CD4-positive, alpha-beta T cell (primary cell): ENCODE results near the gene RBM39. TPM values are rescaled to one million over a fixed set of nuclear protein-coding genes. Genes with fewer than 3 reads are reported as not detected.

Source experiments
- ATAC-seq: fragments of 200-7000 bp; cut with Tn5 transposase; one replicate; pipeline ENCODE4 v1.10.0; 2022; ENCODE audit warnings: mild to moderate bottlenecking; ENCODE audit not compliant: poor library complexity
- CTCF ChIA-PET: fragments of 350-600 bp; sonication (Branson Sonifier 250); formaldehyde crosslinking; loops from one replicate; lab custom pipeline; 2021; ENCODE audit warnings: antibody characterized with exemption, inconsistent platforms; lab: Charles Lee
- POLR2A ChIA-PET: fragments of 350-600 bp; sonication (Branson Sonifier 250); formaldehyde crosslinking; loops from one replicate; lab custom pipeline; 2021; ENCODE audit warnings: antibody characterized with exemption, inconsistent platforms; lab: Charles Lee
- DNase-seq, 14 experiments: peaks; one replicate each; pipeline ENCODE4 v3.0.0-alpha.2; 2013 to 2020; ENCODE audit warnings: mixed read lengths in 2 of 14
- H3K27ac ChIP-seq, 2 donors: one replicate each; pipeline versions ENCODE4 v1.5.1 to v1.7.0; 2013; ENCODE audit warnings: low read length in 2 of 2, low read depth in 1 of 2, mild to moderate bottlenecking in 1 of 2
- H3K27me3 ChIP-seq, 2 experiments: 1 replicate in 1 of 2; 2 replicates in 1 of 2; pipeline versions ENCODE4 v1.6.1 to v1.7.0; 2013; ENCODE audit warnings: low read length in 2 of 2, control low read depth in 1 of 2, mild to moderate bottlenecking in 1 of 2, moderate library complexity in 1 of 2; ENCODE audit not compliant: insufficient read depth in 2 of 2, control insufficient read depth in 1 of 2
- H3K36me3 ChIP-seq: one replicate; pipeline ENCODE4 v1.6.1; 2013; ENCODE audit warnings: low read length, control low read depth; ENCODE audit not compliant: insufficient read depth
- H3K4me1 ChIP-seq: one replicate; pipeline ENCODE4 v1.6.1; 2013; ENCODE audit warnings: low read length, control low read depth; ENCODE audit not compliant: insufficient read depth
- H3K4me3 ChIP-seq: one replicate; pipeline ENCODE4 v1.5.1; 2013; ENCODE audit warnings: mild to moderate bottlenecking, low read length, moderate library complexity
- H3K9me3 ChIP-seq, 2 experiments: 1 replicate in 1 of 2; 2 replicates in 1 of 2; pipeline versions ENCODE4 v1.6.1 to v1.7.0; 2013; ENCODE audit warnings: low read length in 2 of 2, mild to moderate bottlenecking in 2 of 2, control low read depth in 1 of 2, moderate library complexity in 1 of 2; ENCODE audit not compliant: control insufficient read depth in 1 of 2, insufficient read depth in 1 of 2
- H3K27ac Mint-ChIP-seq: one replicate; pipeline ENCODE4 v1.8.0; 2020; ENCODE audit warnings: mixed read lengths
- H3K27me3 Mint-ChIP-seq: one replicate; pipeline ENCODE4 v1.8.0; 2021; ENCODE audit warnings: mixed read lengths
- H3K36me3 Mint-ChIP-seq: one replicate; pipeline ENCODE4 v1.8.0; 2021; ENCODE audit warnings: low read depth, mixed read lengths
- H3K4me1 Mint-ChIP-seq: one replicate; pipeline ENCODE4 v1.8.0; 2021; ENCODE audit warnings: low read depth, mixed read lengths
- H3K4me3 Mint-ChIP-seq: one replicate; pipeline ENCODE4 v1.8.0; 2020; ENCODE audit warnings: mild to moderate bottlenecking, mixed read lengths
- H3K9me3 Mint-ChIP-seq: one replicate; pipeline ENCODE4 v1.8.0; 2020; ENCODE audit warnings: mixed read lengths
- intact Hi-C, 2 experiments: fragments of 100-400 bp; cut with DNase I in 1 of 2; cut with micrococcal nuclease in 1 of 2; formaldehyde crosslinking; loops; one replicate each; pipeline versions ENCODE4 v1.15.1 to v1.9.0; 2023 to 2025; cut with DNase I, micrococcal nuclease
- total RNA-seq, 174 experiments: library from RNA in 2 of 174; stranded (reverse) in 2 of 174; gene quantifications; one replicate each; pipeline ENCODE4 v1.2.3 and lab custom pipeline; 2021 to 2026
- TF ChIP-seq, protein P1 (sequence below): fragments of 200-600 bp; IDR thresholded peaks from one replicate; pipeline ENCODE4 v1.8.0; 2022; ENCODE audit warnings: antibody characterized with exemption, mild to moderate bottlenecking

RBM39 gene
- total RNA-seq, 2 experiments from 2014 or later = 1,057 to 1,091 TPM

- Mint-ChIP-seq H3K27ac (peak within 1 kb of the TSS; percentile 96), H3K4me3 (peak within 1 kb of the TSS; percentile 97), H3K27me3 (no peaks in the 10 kb centered on the region), H3K36me3 (peaks cover 44% of the 10 kb centered on the region), H3K9me3 (peaks cover 3% of the 10 kb centered on the region), H3K4me1 (peaks cover 75% of the 10 kb centered on the region)
- H3K36me3 ChIP-seq = peaks cover 12% of the 10 kb centered on the region
- intact Hi-C loops = loop anchor here (1.0 to 10.0 kb wide), 4 partner anchors 30 to 317 kb away; partner anchors contain the start of genes RBM39 (in 2 of the 2) and CEP250 (in 1 of the 2)
- peak; percentile 84 for ATAC-seq
- H3K4me3 ChIP-seq = peak within 1 kb of the TSS; percentile 79
- POLR2A ChIA-PET = interaction anchor here (0.6 to 15.8 kb wide), 26 partner anchors 9 to 1779 kb away, joined by 3 to 891 read pairs (median 4); partner anchors contain the start of genes CEP250, CPNE1, NFS1 and RBM12
- H3K27me3 ChIP-seq = no peaks in the 10 kb centered on the region
- peak; percentile 100 for DNase-seq
- peak within 1 kb of the TSS; percentile 86 to 96 for H3K27ac ChIP-seq
- CTCF ChIA-PET = interaction anchor here (1.0 to 4.5 kb wide), 4 partner anchors 29 to 182 kb away, joined by 3 to 32 read pairs (median 10); partner anchors contain the start of genes RBM39 and SCAND1
- H3K9me3 ChIP-seq = no peaks in the 10 kb centered on the region
- peaks cover 84% of the 10 kb centered on the region for H3K4me1 ChIP-seq
- TF ChIP-seq, protein P1, sequence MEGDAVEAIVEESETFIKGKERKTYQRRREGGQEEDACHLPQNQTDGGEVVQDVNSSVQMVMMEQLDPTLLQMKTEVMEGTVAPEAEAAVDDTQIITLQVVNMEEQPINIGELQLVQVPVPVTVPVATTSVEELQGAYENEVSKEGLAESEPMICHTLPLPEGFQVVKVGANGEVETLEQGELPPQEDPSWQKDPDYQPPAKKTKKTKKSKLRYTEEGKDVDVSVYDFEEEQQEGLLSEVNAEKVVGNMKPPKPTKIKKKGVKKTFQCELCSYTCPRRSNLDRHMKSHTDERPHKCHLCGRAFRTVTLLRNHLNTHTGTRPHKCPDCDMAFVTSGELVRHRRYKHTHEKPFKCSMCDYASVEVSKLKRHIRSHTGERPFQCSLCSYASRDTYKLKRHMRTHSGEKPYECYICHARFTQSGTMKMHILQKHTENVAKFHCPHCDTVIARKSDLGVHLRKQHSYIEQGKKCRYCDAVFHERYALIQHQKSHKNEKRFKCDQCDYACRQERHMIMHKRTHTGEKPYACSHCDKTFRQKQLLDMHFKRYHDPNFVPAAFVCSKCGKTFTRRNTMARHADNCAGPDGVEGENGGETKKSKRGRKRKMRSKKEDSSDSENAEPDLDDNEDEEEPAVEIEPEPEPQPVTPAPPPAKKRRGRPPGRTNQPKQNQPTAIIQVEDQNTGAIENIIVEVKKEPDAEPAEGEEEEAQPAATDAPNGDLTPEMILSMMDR = no peak
Observed at GRCh38 chr20:35771689-35772562, 29.9 kb upstream of the RBM39 start, which contains the start of gene PHF20. TSS of gene PHF20 (plus strand) at chr20:35772015. CDS start at chr20:35801523, 29,508 bp downstream.

DNA sequence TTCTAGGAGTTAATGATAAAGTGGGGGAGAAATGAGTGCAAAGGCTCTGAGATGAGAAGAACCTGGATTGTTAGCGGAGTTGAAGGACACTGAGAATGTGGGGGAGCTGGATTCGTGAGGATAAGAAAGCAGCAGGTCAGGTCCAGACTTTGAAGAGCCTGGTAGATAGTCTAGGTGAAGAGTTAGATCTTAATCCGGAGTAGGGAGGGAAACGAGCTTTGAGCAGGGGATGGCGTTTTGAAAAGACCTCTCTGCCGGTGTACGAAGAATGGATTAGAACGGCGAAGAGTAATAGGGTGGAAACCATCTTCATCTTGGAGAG, 29.3 kb upstream of the RBM39 start:
- DNase-seq (no peak), ATAC-seq (no peak)
- Mint-ChIP-seq H3K27me3 (no peaks in the 10 kb centered on the region), H3K27ac (peak overlapping the region; percentile 96), H3K9me3 (peaks cover 3% of the 10 kb centered on the region), H3K4me3 (peak overlapping the region; percentile 90), H3K36me3 (peaks cover 38% of the 10 kb centered on the region), H3K4me1 (peaks cover 75% of the 10 kb centered on the region)
- Histone ChIP-seq H3K4me3 (no peak overlapping the region), H3K27ac (peak overlapping the region; percentile 86 to 96), H3K9me3 (no peaks in the 10 kb centered on the region), H3K4me1 (peaks cover 83% of the 10 kb centered on the region), H3K27me3 (no peaks in the 10 kb centered on the region), H3K36me3 (peaks cover 12% of the 10 kb centered on the region)
- ChIA-PET POLR2A (interaction anchor here (0.7 to 15.8 kb wide), 21 partner anchors 10 to 1778 kb away, joined by 3 to 891 read pairs (median 5); partner anchors contain the start of genes CEP250, CPNE1, NFS1 and RBM12), CTCF (interaction anchor here (1.0 to 4.5 kb wide), 3 partner anchors 28 to 37 kb away, joined by 3 to 32 read pairs (median 17); partner anchors contain the start of gene RBM39)
- TF ChIP-seq, protein P1 = no peak
- intact Hi-C loops = loop anchor here (1.0 to 10.0 kb wide), 3 partner anchors 29 to 317 kb away; partner anchors contain the start of genes CEP250 (in 1 of the 2) and RBM39 (in 1 of the 2)
